ENCODE measurements around the gene MEI1.

GRCh38 chr22:41844036-41844435 lies 144.7 kb downstream of the MEI1 start:
- TF ChIP-seq POLR2A (IDR thresholded peaks at IDR 0.05) (no peak), CTCF (IDR thresholded peaks at IDR 0.05) (no peak)
